ENCODE data around the gene FZR1. TPM values are rescaled to one million over a fixed set of nuclear protein-coding genes. Genes with fewer than 3 reads are reported as not detected.

Gene FZR1
- total RNA-seq, 1 experiment from 2014 or later, result 57.0 TPM

- H3F3A ChIP-seq (ENCODE audit: insufficient read depth, low read depth), result no peaks in the 10 kb centered on the region
- H3K4me2 ChIP-seq, result no peak overlapping the region
- peak in 1 of 2 experiments; percentile 77 for DNase-seq
- no peak for TF ChIP-seq EZH2 (IDR thresholded peaks at IDR 0.05; ENCODE audit: low read depth)
- no peak for TF ChIP-seq CTCF (conservative IDR thresholded peaks at IDR 0.05)
- no peaks in the 10 kb centered on the region for H3K4me1 ChIP-seq (replicated peaks; ENCODE audit: insufficient read depth)
- no peak overlapping the region for H3K27ac ChIP-seq
- H3K4me3 ChIP-seq, result no peak overlapping the region
- H3K9me3 ChIP-seq (ENCODE audit: insufficient read depth, low read depth), result no peaks in the 10 kb centered on the region
- no peaks in the 10 kb centered on the region for H3K36me3 ChIP-seq (ENCODE audit: low read depth)
- H2AFZ ChIP-seq, result no peak overlapping the region
- H3K27me3 ChIP-seq (ENCODE audit: insufficient read depth, low read depth), result no peaks in the 10 kb centered on the region
- intact Hi-C loops (cut with micrococcal nuclease; ENCODE audit: unreplicated experiment), result no loop called here
- POLR2A ChIA-PET (ENCODE audit: unreplicated experiment), result no interaction called here
- BruUV-seq (replicated peaks), result no TSS peak
- H4K20me1 ChIP-seq (ENCODE audit: insufficient read depth), result peaks cover 9% of the 10 kb centered on the region; the same call in 1 of the 2 replicates
- no peaks in the 10 kb centered on the region for H3K9me2 ChIP-seq (ENCODE audit: insufficient read depth)
- CTCF ChIA-PET, result interaction anchor here (0.6 kb wide), 2 partner anchors 192 to 477 kb away, joined by 4 to 7 read pairs; no protein-coding TSS in a partner anchor
- peaks cover 19% of the 10 kb centered on the region; the same call in 1 of the 2 replicates for H3K79me2 ChIP-seq (ENCODE audit: low read depth)
Measured at GRCh38 chr19:3520166-3521103, 14.3 kb downstream of the FZR1 start.

- DNase-seq, result no peak
- H3K9me3 ChIP-seq (ENCODE audit: insufficient read depth, low read depth), result no peaks in the 10 kb centered on the region
- CTCF ChIA-PET, result interaction anchor here (0.6 kb wide), 1 partner anchor 192 kb away, joined by 4 read pairs; no protein-coding TSS in a partner anchor
- H3K27ac ChIP-seq, result no peak overlapping the region
- no peaks in the 10 kb centered on the region for H3K9me2 ChIP-seq (ENCODE audit: insufficient read depth)
- H3K4me1 ChIP-seq (replicated peaks; ENCODE audit: insufficient read depth), result no peaks in the 10 kb centered on the region
- H4K20me1 ChIP-seq (ENCODE audit: insufficient read depth), result peaks cover 9% of the 10 kb centered on the region; the same call in 1 of the 2 replicates
- BruUV-seq (replicated peaks), result TSS peak; percentile 46
- intact Hi-C loops (cut with micrococcal nuclease; ENCODE audit: unreplicated experiment), result no loop called here
- TF ChIP-seq CTCF (conservative IDR thresholded peaks at IDR 0.05) (no peak), EZH2 (IDR thresholded peaks at IDR 0.05; ENCODE audit: low read depth) (no peak)
- no peak overlapping the region for H3K4me3 ChIP-seq
- no peak overlapping the region for H3K4me2 ChIP-seq
- H3K27me3 ChIP-seq (ENCODE audit: insufficient read depth, low read depth), result no peaks in the 10 kb centered on the region
- H3K36me3 ChIP-seq (ENCODE audit: low read depth), result no peaks in the 10 kb centered on the region
- H3K79me2 ChIP-seq (ENCODE audit: low read depth), result peaks cover 15% of the 10 kb centered on the region; the same call in 1 of the 2 replicates
- no peaks in the 10 kb centered on the region for H3F3A ChIP-seq (ENCODE audit: insufficient read depth, low read depth)
- POLR2A ChIA-PET (ENCODE audit: unreplicated experiment), result no interaction called here
- H2AFZ ChIP-seq, result no peak overlapping the region
Measured at GRCh38 chr19:3521104-3521445, 15.0 kb downstream of the FZR1 start.

- Histone ChIP-seq H2AFZ (no peak overlapping the region), H3K27ac (no peak overlapping the region), H3K9me3 (ENCODE audit: insufficient read depth, low read depth) (no peaks in the 10 kb centered on the region), H3K9me2 (ENCODE audit: insufficient read depth) (no peaks in the 10 kb centered on the region), H3K4me1 (replicated peaks; ENCODE audit: insufficient read depth) (no peaks in the 10 kb centered on the region), H3K36me3 (ENCODE audit: low read depth) (no peaks in the 10 kb centered on the region), H3K79me2 (ENCODE audit: low read depth) (peaks cover 9% of the 10 kb centered on the region; the same call in 1 of the 2 replicates), H3K27me3 (ENCODE audit: insufficient read depth, low read depth) (no peaks in the 10 kb centered on the region), H3K4me2 (no peak overlapping the region), H3K4me3 (no peak overlapping the region), H3F3A (ENCODE audit: insufficient read depth, low read depth) (no peaks in the 10 kb centered on the region), H4K20me1 (ENCODE audit: insufficient read depth) (peaks cover 5% of the 10 kb centered on the region; the same call in 1 of the 2 replicates)
- TF ChIP-seq EZH2 (IDR thresholded peaks at IDR 0.05; ENCODE audit: low read depth) (no peak), CTCF (conservative IDR thresholded peaks at IDR 0.05) (no peak)
- BruUV-seq (replicated peaks), result no TSS peak
- ChIA-PET POLR2A (ENCODE audit: unreplicated experiment) (no interaction called here), CTCF (no interaction called here)
- DNase-seq, result no peak
- intact Hi-C loops (cut with micrococcal nuclease; ENCODE audit: unreplicated experiment), result no loop called here
Measured at GRCh38 chr19:3522421-3523360, 16.6 kb downstream of the FZR1 start.
